HepG2 (cell line): ENCODE measurements around the gene NOTUM. TPM values are rescaled to one million over a fixed set of nuclear protein-coding genes. Genes with fewer than 3 reads are reported as not detected.
A peak's percentile ranks its signal among the peaks of the same experiment; 100 is the strongest.

Experiments used
- ATF3 ChIP-seq: sonication (generic); formaldehyde crosslinking; IDR thresholded peaks from 2 replicates; pipeline ENCODE4 v1.4.0; 2020; ENCODE audit warnings: missing genetic modification reagents
- ATRX ChIP-seq: sonication (generic); formaldehyde crosslinking; IDR thresholded peaks from 2 replicates; pipeline ENCODE4 v1.4.0; 2020; ENCODE audit warnings: missing genetic modification reagents, borderline replicate concordance
- DR1 ChIP-seq: sonication (generic); formaldehyde crosslinking; IDR thresholded peaks from 2 replicates; pipeline ENCODE4 v1.8.0; 2021; ENCODE audit warnings: mild to moderate bottlenecking, missing genetic modification reagents, inconsistent platforms
- ELK4 ChIP-seq: sonication (generic); formaldehyde crosslinking; IDR thresholded peaks from 2 replicates; pipeline ENCODE4 v1.9.0; 2021; ENCODE audit warnings: missing genetic modification reagents, borderline replicate concordance
- FOXK2 ChIP-seq: fragments of 450-650 bp; IDR thresholded peaks from 2 replicates; pipeline ENCODE4 v1.6.1; 2016
- HCFC1 ChIP-seq: fragments of 150-350 bp; IDR thresholded peaks from 2 replicates; pipeline ENCODE4 v1.6.1; 2014; ENCODE audit warnings: low read depth, low read length
- MXD4 ChIP-seq: IDR thresholded peaks from 2 replicates; pipeline ENCODE4 v1.6.1; 2016; ENCODE audit warnings: mild to moderate bottlenecking, missing biosample characterization, missing genetic modification reagents
- PBX3 ChIP-seq: sonication (generic); formaldehyde crosslinking; IDR thresholded peaks from 2 replicates; pipeline ENCODE4 v1.8.1; 2023; ENCODE audit warnings: missing genetic modification reagents, inconsistent platforms, borderline replicate concordance
- POLR2AphosphoS2 ChIP-seq: IDR thresholded peaks from 2 replicates; pipeline ENCODE4 v1.6.1; 2011; ENCODE audit warnings: low read depth, low read length, improper control_type of control experiment
- RNF2 ChIP-seq: fragments of 450-650 bp; conservative IDR thresholded peaks from 2 replicates; pipeline ENCODE4 v1.6.1; 2016; ENCODE audit warnings: low read depth
- SIX4 ChIP-seq: sonication (generic); formaldehyde crosslinking; IDR thresholded peaks from 2 replicates; pipeline ENCODE4 v1.4.0; 2020; ENCODE audit warnings: missing genetic modification reagents
- SPEN ChIP-seq: sonication (generic); formaldehyde crosslinking; IDR thresholded peaks from 2 replicates; pipeline ENCODE4 v1.5.1; 2020; ENCODE audit warnings: low read depth, mild to moderate bottlenecking, missing genetic modification reagents
- SRSF1 ChIP-seq: fragments of 200-400 bp; formaldehyde crosslinking; optimal IDR thresholded peaks from 2 replicates; pipeline ENCODE3; 2017; ENCODE audit warnings: mild to moderate bottlenecking, low read depth, low read length, moderate library complexity
- TRIM22 ChIP-seq: fragments of 450-650 bp; IDR thresholded peaks from 2 replicates; pipeline ENCODE4 v1.6.1; 2017
- ZBTB33 ChIP-seq: sonication (generic); formaldehyde crosslinking; IDR thresholded peaks from 2 replicates; pipeline ENCODE4 v1.4.0; 2020; ENCODE audit warnings: missing genetic modification reagents
- ZKSCAN1 ChIP-seq: fragments of 150-350 bp; IDR thresholded peaks from 2 replicates; pipeline ENCODE4 v1.6.1; 2014; ENCODE audit warnings: low read length
- ZNF570 ChIP-seq: sonication (generic); formaldehyde crosslinking; IDR thresholded peaks from 2 replicates; pipeline ENCODE4 v1.4.0; 2020; ENCODE audit warnings: mild to moderate bottlenecking, missing genetic modification reagents, borderline replicate concordance
- ZNF788 ChIP-seq: sonication (generic); formaldehyde crosslinking; IDR thresholded peaks from 2 replicates; pipeline ENCODE4 v1.5.0; 2020; ENCODE audit warnings: mild to moderate bottlenecking, missing genetic modification reagents, borderline replicate concordance
- ZNF800 ChIP-seq: sonication (generic); formaldehyde crosslinking; IDR thresholded peaks from 2 replicates; pipeline ENCODE4 v1.4.0; 2020; ENCODE audit warnings: missing genetic modification reagents
- polyA plus RNA-seq, 8 experiments: library from polyadenylated mRNA; depleted of rRNA in 3 of 8; stranded (reverse) in 7 of 8; unstranded in 1 of 8; fragments of >200 nt; fragmentation: Illumina TruSeq in 4 of 8; extraction: Trizol in 4 of 8; gene quantifications; 2 replicates each; pipeline versions ENCODE4 v1.2.1 to v1.2.3, GENCODE V29; 2011 to 2016; ENCODE audit warnings: low read depth in 4 of 8, missing spikeins in 1 of 8, mixed read lengths in 1 of 8; ENCODE audit not compliant: insufficient read depth in 1 of 8
- total RNA-seq, 5 experiments: library from RNA; depleted of rRNA; stranded (reverse); fragments of >200 nt; fragmentation: Illumina TruSeq; extraction: Trizol; gene quantifications; 2 replicates each; pipeline ENCODE4 v1.2.3, GENCODE V29; 2016; ENCODE audit warnings: low read depth in 1 of 5

Gene NOTUM
- total and polyA plus RNA-seq, 2 of the 13 experiments (the other 11 are each of a cell fraction or from before 2014, with no cell fraction given): 150 to 160 TPM

GRCh38 chr17:82003411-82004381, 42.7 kb upstream of the NOTUM start (continued):
- TF ChIP-seq SRSF1: peak; percentile 24
- TF ChIP-seq ZNF800 (CRISPR knock-in tag): no peak; the same call in 1 of the 2 replicates
- no peak for TF ChIP-seq POLR2AphosphoS2
- TF ChIP-seq MXD4 (CRISPR knock-in tag): peak; percentile 78
- no peak for TF ChIP-seq ZNF570 (CRISPR knock-in tag)
- no peak for TF ChIP-seq SIX4
- TF ChIP-seq ZNF788 (CRISPR knock-in tag): peak; percentile 96
- TF ChIP-seq ATF3 (CRISPR knock-in tag): peak; percentile 86
- TF ChIP-seq ZBTB33 (CRISPR knock-in tag): peak; percentile 97
- TF ChIP-seq ZKSCAN1: no peak
- peak; percentile 78; the same call in 1 of the 2 replicates for TF ChIP-seq RNF2
- no peak for TF ChIP-seq HCFC1
- TF ChIP-seq ATRX (CRISPR knock-in tag): no peak
- peak; percentile 65; the same call in 1 of the 2 replicates for TF ChIP-seq SPEN
- no peak for TF ChIP-seq TRIM22
- peak; percentile 53; the same call in 1 of the 2 replicates for TF ChIP-seq DR1 (CRISPR knock-in tag)
- TF ChIP-seq FOXK2: no peak
- TF ChIP-seq ELK4 (CRISPR knock-in tag): no peak
- TF ChIP-seq PBX3 (CRISPR knock-in tag): no peak
